Upper lobe of right lung (tissue), 1 donor: ENCODE data around the gene RMRP. TPM values are rescaled to one million over a fixed set of nuclear protein-coding genes. Genes with fewer than 3 reads are reported as not detected.
A peak's percentile ranks its signal among the peaks of the same experiment; 100 is the strongest.

Experiments used
- ATAC-seq: fragments of 200-7000 bp; cut with Tn5 transposase; one replicate; pipeline ENCODE4 v1.9.1; 2020; ENCODE audit warnings: mild to moderate bottlenecking, moderate library complexity
- DNase-seq: peaks from one replicate; pipeline ENCODE4 v3.0.0-alpha.2; 2020
- H3K27ac ChIP-seq: fragments of 200-600 bp; one replicate; pipeline ENCODE4 v1.8.0; 2022
- H3K27me3 ChIP-seq: fragments of 200-600 bp; one replicate; pipeline ENCODE4 v1.8.0; 2022; ENCODE audit warnings: mild to moderate bottlenecking
- H3K36me3 ChIP-seq: fragments of 200-600 bp; one replicate; pipeline ENCODE4 v1.8.0; 2022
- H3K4me1 ChIP-seq: fragments of 200-600 bp; one replicate; pipeline ENCODE4 v1.8.0; 2022
- H3K4me3 ChIP-seq: fragments of 200-600 bp; one replicate; pipeline ENCODE4 v1.8.0; 2022; ENCODE audit warnings: mild to moderate bottlenecking
- H3K9me3 ChIP-seq: fragments of 200-600 bp; one replicate; pipeline ENCODE4 v1.8.0; 2022
- CTCF ChIP-seq: fragments of 200-600 bp; IDR thresholded peaks from one replicate; pipeline ENCODE4 v1.8.0; 2022; ENCODE audit warnings: antibody characterized with exemption
- intact Hi-C: fragments of 100-400 bp; cut with DNase I; formaldehyde crosslinking; loops from one replicate; pipeline ENCODE4 v1.11.0; 2022
- total RNA-seq: library from RNA; stranded (reverse); fragmentation: NEBNext Ultra II Directional; extraction: Animal tissue kit (Norgen Biotek cat#: 25700); gene quantifications from one replicate; pipeline ENCODE4 v1.2.1, GENCODE V29; 2021
- donor health status: DM: no; HTN: yes; CAD: no; lungs with severe emphysema.

Gene RMRP
- total RNA-seq, 1 donor from 2014 or later: 30,828 TPM

- no peak for ATAC-seq
- H3K36me3 ChIP-seq: no peaks in the 10 kb centered on the region
- intact Hi-C loops: no loop called here
- H3K4me1 ChIP-seq: peaks cover 10% of the 10 kb centered on the region
- no peak overlapping the region for H3K27ac ChIP-seq
- no peaks in the 10 kb centered on the region for H3K9me3 ChIP-seq
- no peak for TF ChIP-seq CTCF
- H3K27me3 ChIP-seq: no peaks in the 10 kb centered on the region
- DNase-seq: no peak
- H3K4me3 ChIP-seq: no peak overlapping the region
Measured at GRCh38 chr9:35667939-35668338, 10.1 kb upstream of the RMRP start.

GRCh38 chr9:35666549-35666948 lies 8.7 kb upstream of the RMRP start:
- intact Hi-C loops: no loop called here
- TF ChIP-seq CTCF: no peak
- H3K27ac ChIP-seq: no peak overlapping the region
- no peak overlapping the region for H3K4me3 ChIP-seq
- no peaks in the 10 kb centered on the region for H3K9me3 ChIP-seq
- DNase-seq (no peak), ATAC-seq (no peak)
- H3K27me3 ChIP-seq: no peaks in the 10 kb centered on the region
- no peaks in the 10 kb centered on the region for H3K36me3 ChIP-seq
- H3K4me1 ChIP-seq: peaks cover 16% of the 10 kb centered on the region

- intact Hi-C loops: no loop called here
- Histone ChIP-seq H3K4me1 (peaks cover 21% of the 10 kb centered on the region), H3K27me3 (no peaks in the 10 kb centered on the region), H3K9me3 (no peaks in the 10 kb centered on the region), H3K36me3 (no peaks in the 10 kb centered on the region), H3K27ac (no peak overlapping the region), H3K4me3 (no peak overlapping the region)
- ATAC-seq (no peak), DNase-seq (no peak)
- no peak for TF ChIP-seq CTCF
Measured at GRCh38 chr9:35666045-35666444, 8.2 kb upstream of the RMRP start.

- no peak for ATAC-seq
Measured at GRCh38 chr9:35665471-35665818, 7.6 kb upstream of the RMRP start.

GRCh38 chr9:35664531-35665470 lies 7.0 kb upstream of the RMRP start, which contains the start of gene ARHGEF39:
Gene ARHGEF39, minus strand, starts transcription at chr9:35665195. Its CDS starts 26 bp downstream, at chr9:35665169.
- peaks cover 21% of the 10 kb centered on the region for H3K4me1 ChIP-seq
- intact Hi-C loops: no loop called here
- H3K27ac ChIP-seq: peak within 1 kb of the TSS; percentile 64
- peak within 1 kb of the TSS; percentile 53 for H3K4me3 ChIP-seq
- TF ChIP-seq CTCF: peak; percentile 25
- H3K27me3 ChIP-seq: no peaks in the 10 kb centered on the region
- DNase-seq: peak; percentile 91
- H3K9me3 ChIP-seq: no peaks in the 10 kb centered on the region
- peaks cover 3% of the 10 kb centered on the region for H3K36me3 ChIP-seq
- ATAC-seq: peak; percentile 94

More at GRCh38 chr9:35665471-35665818, 7.6 kb upstream of the RMRP start:
- Histone ChIP-seq H3K27me3 (no peaks in the 10 kb centered on the region), H3K4me3 (peak overlapping the region; percentile 53), H3K9me3 (no peaks in the 10 kb centered on the region), H3K36me3 (peaks cover 3% of the 10 kb centered on the region), H3K4me1 (peaks cover 21% of the 10 kb centered on the region), H3K27ac (peak overlapping the region; percentile 64)
- DNase-seq: no peak
- intact Hi-C loops: no loop called here
- TF ChIP-seq CTCF: no peak
